Endodermal cell (in vitro differentiated cells): ENCODE results near the gene TMPRSS12. TPM values are rescaled to one million over a fixed set of nuclear protein-coding genes. Genes with fewer than 3 reads are reported as not detected.

Source experiments
- DNase-seq: peaks from one replicate; pipeline ENCODE4 v3.0.0-alpha.2; 2017
- H3K27ac ChIP-seq: 2 replicates; pipeline ENCODE4 v1.5.1; 2013; ENCODE audit warnings: mild to moderate bottlenecking, low read depth, low read length, moderate library complexity
- H3K27me3 ChIP-seq: 2 replicates; pipeline ENCODE4 v1.6.1; 2013; ENCODE audit warnings: mild to moderate bottlenecking, low read length, moderate library complexity; ENCODE audit not compliant: insufficient read depth, control insufficient read depth, poor library complexity, severe bottlenecking
- H3K36me3 ChIP-seq: 2 replicates; pipeline ENCODE4 v1.7.0; 2013; ENCODE audit warnings: mild to moderate bottlenecking, low read length, moderate library complexity; ENCODE audit not compliant: control insufficient read depth, insufficient read depth
- H3K4me1 ChIP-seq: one replicate; pipeline ENCODE4 v1.7.0; 2013; ENCODE audit warnings: low read length; ENCODE audit not compliant: control insufficient read depth, insufficient read depth
- H3K4me3 ChIP-seq: 2 replicates; pipeline ENCODE4 v1.5.1; 2013; ENCODE audit warnings: mild to moderate bottlenecking, low read length, moderate library complexity
- H3K9ac ChIP-seq: 2 replicates; pipeline ENCODE4 v1.6.1; 2013; ENCODE audit warnings: mild to moderate bottlenecking, low read length, moderate library complexity; ENCODE audit not compliant: poor library complexity, severe bottlenecking; ENCODE audit errors: extremely low read depth
- H3K9me3 ChIP-seq: 2 replicates; pipeline ENCODE4 v1.6.1; 2013; ENCODE audit warnings: mild to moderate bottlenecking, low read length, moderate library complexity; ENCODE audit not compliant: control insufficient read depth
- H3K27ac Mint-ChIP-seq: 2 replicates; pipeline ENCODE4 v1.8.0; 2020; ENCODE audit warnings: mixed read lengths
- H3K27me3 Mint-ChIP-seq: 2 replicates; pipeline ENCODE4 v1.8.0; 2021; ENCODE audit warnings: mild to moderate bottlenecking, mixed read lengths; ENCODE audit not compliant: insufficient read depth
- H3K36me3 Mint-ChIP-seq: 2 replicates; pipeline ENCODE4 v1.8.0; 2020; ENCODE audit warnings: low read depth, mixed read lengths
- H3K4me1 Mint-ChIP-seq: 2 replicates; pipeline ENCODE4 v1.8.0; 2020; ENCODE audit warnings: mixed read lengths
- H3K4me3 Mint-ChIP-seq: 2 replicates; pipeline ENCODE4 v1.8.0; 2020; ENCODE audit warnings: mild to moderate bottlenecking, moderate library complexity, mixed read lengths
- H3K9me3 Mint-ChIP-seq: 2 replicates; pipeline ENCODE4 v1.8.0; 2020; ENCODE audit warnings: mild to moderate bottlenecking, mixed read lengths
- WGBS, 2 experiments: methylation state at CpG; one replicate each; pipeline versions ENCODE4 v1.1.5 to v1.1.7; 2013; ENCODE audit warnings: missing lambda C conversion rate in 2 of 2, mixed read lengths in 1 of 2; ENCODE audit not compliant: insufficient coverage in 1 of 2, insufficient read length in 1 of 2; 5-methylcytosine and 5-hydroxymethylcytosine counted together
- total RNA-seq, 2 donors: library from RNA; stranded (reverse); fragmentation: NEBNext Ultra II Directional in 1 of 2; extraction: Animal tissue kit (Norgen Biotek cat#: 25700) in 1 of 2; gene quantifications; 2 replicates in 1 of 2; 3 replicates in 1 of 2; pipeline ENCODE4 v1.2.1, GENCODE V29; 2021
- TF ChIP-seq, protein P1 (sequence below): fragments of 200-600 bp; sonication (generic); conservative IDR thresholded peaks from 2 replicates; pipeline ENCODE4 v1.5.0; 2021; ENCODE audit warnings: antibody characterized with exemption, mild to moderate bottlenecking

Gene TMPRSS12
- total RNA-seq, 2 donors from 2014 or later = not detected

- Mint-ChIP-seq H3K27ac (no peak overlapping the region), H3K4me1 (peaks cover 17% of the 10 kb centered on the region), H3K36me3 (peaks cover 2% of the 10 kb centered on the region), H3K27me3 (no peaks in the 10 kb centered on the region), H3K4me3 (no peak overlapping the region), H3K9me3 (no peaks in the 10 kb centered on the region)
- Histone ChIP-seq H3K4me3 (no peak overlapping the region), H3K9ac (no peak overlapping the region), H3K9me3 (peaks cover 18% of the 10 kb centered on the region), H3K36me3 (no peaks in the 10 kb centered on the region), H3K4me1 (no peaks in the 10 kb centered on the region), H3K27ac (no peak overlapping the region), H3K27me3 (no peaks in the 10 kb centered on the region)
- DNase-seq = no peak
- TF ChIP-seq, protein P1, sequence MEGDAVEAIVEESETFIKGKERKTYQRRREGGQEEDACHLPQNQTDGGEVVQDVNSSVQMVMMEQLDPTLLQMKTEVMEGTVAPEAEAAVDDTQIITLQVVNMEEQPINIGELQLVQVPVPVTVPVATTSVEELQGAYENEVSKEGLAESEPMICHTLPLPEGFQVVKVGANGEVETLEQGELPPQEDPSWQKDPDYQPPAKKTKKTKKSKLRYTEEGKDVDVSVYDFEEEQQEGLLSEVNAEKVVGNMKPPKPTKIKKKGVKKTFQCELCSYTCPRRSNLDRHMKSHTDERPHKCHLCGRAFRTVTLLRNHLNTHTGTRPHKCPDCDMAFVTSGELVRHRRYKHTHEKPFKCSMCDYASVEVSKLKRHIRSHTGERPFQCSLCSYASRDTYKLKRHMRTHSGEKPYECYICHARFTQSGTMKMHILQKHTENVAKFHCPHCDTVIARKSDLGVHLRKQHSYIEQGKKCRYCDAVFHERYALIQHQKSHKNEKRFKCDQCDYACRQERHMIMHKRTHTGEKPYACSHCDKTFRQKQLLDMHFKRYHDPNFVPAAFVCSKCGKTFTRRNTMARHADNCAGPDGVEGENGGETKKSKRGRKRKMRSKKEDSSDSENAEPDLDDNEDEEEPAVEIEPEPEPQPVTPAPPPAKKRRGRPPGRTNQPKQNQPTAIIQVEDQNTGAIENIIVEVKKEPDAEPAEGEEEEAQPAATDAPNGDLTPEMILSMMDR = no peak
- WGBS, 2 experiments = 91 to 92% methylated on average over 9 of the region's 9 CpGs
These were observed 94.2 kb downstream of the TMPRSS12 start for GRCh38 chr12:50936821-50937530.

Other genes with a start within 250 kb of the TMPRSS12 start
- gene ATF1, start 78.8 kb upstream of the TMPRSS12 start, total RNA-seq = 10 to 100 TPM; 27.5 to 35.7 TPM
- gene HIGD1C, start 109.6 kb downstream of the TMPRSS12 start, total RNA-seq = not detected
- gene SLC11A2, start 183.5 kb downstream of the TMPRSS12 start, total RNA-seq = 10 to 100 TPM; 74.3 to 99.1 TPM
- 10 to 100 TPM; 34.8 to 40.2 TPM for gene LETMD1, start 205.4 kb downstream of the TMPRSS12 start, total RNA-seq
- gene CSRNP2, start 240.7 kb downstream of the TMPRSS12 start, total RNA-seq = 10 to 100 TPM; 45.7 to 52.1 TPM